OCI-LY7 (cell line): ENCODE results near the gene LRRC28. TPM values are rescaled to one million over a fixed set of nuclear protein-coding genes. Genes with fewer than 3 reads are reported as not detected.

ENCODE experiments used
- BruUV-seq: library from RNA; stranded (reverse); fragments of 400-500 nt; replicated peaks from 2 replicates; lab custom pipeline; 2021; lab: Mats Ljungman, UMichigan
- CTCF ChIA-PET: fragments of 300-600 bp; sonication (Branson Sonifier 250); formaldehyde crosslinking; loops from one replicate; lab custom pipeline; 2022; ENCODE audit warnings: antibody characterized with exemption; ENCODE audit not compliant: unreplicated experiment; lab: Charles Lee
- POLR2A ChIA-PET: fragments of 300-600 bp; sonication (Branson Sonifier 250); formaldehyde crosslinking; loops from one replicate; lab custom pipeline; 2022; ENCODE audit warnings: antibody characterized with exemption; lab: Charles Lee
- DNase-seq: peaks from one replicate; pipeline ENCODE4 v3.0.0-alpha.2; 2015; ENCODE audit warnings: low spot score
- H2AFZ ChIP-seq: fragments of 200-600 bp; sonication (generic), shearing (Covaris generic); 2 replicates; pipeline ENCODE4 v1.6.1; 2014; ENCODE audit warnings: mild to moderate bottlenecking, antibody characterized with exemption, low read length, moderate library complexity
- H3K27ac ChIP-seq: fragments of 200-600 bp; sonication (generic); 2 replicates; pipeline ENCODE4 v1.5.1; 2014; ENCODE audit warnings: mixed run types, low read depth, mild to moderate bottlenecking, moderate library complexity, low read length, inconsistent platforms; ENCODE audit not compliant: poor library complexity, severe bottlenecking
- H3K36me3 ChIP-seq: fragments of 200-600 bp; sonication (generic); 2 replicates; pipeline ENCODE4 v1.6.1; 2014; ENCODE audit warnings: mild to moderate bottlenecking, antibody characterized with exemption, low read length, moderate library complexity, mixed read lengths; ENCODE audit not compliant: insufficient read depth
- H3K4me1 ChIP-seq: fragments of 200-600 bp; sonication (generic); 2 replicates; pipeline ENCODE4 v1.5.1; 2014; ENCODE audit warnings: mild to moderate bottlenecking, low read length; ENCODE audit not compliant: insufficient read depth, poor library complexity, severe bottlenecking
- H3K4me2 ChIP-seq: fragments of 200-600 bp; sonication (generic); 2 replicates; pipeline ENCODE4 v1.6.1; 2014; ENCODE audit warnings: mild to moderate bottlenecking, low read length
- H3K4me3 ChIP-seq: fragments of 200-600 bp; sonication (generic); 2 replicates; pipeline ENCODE4 v1.5.1; 2014; ENCODE audit warnings: mild to moderate bottlenecking, low read depth, low read length; ENCODE audit not compliant: poor library complexity, severe bottlenecking
- H3K79me2 ChIP-seq: fragments of 200-600 bp; sonication (generic); 2 replicates; pipeline ENCODE4 v1.6.1; 2016; ENCODE audit warnings: low read depth, mild to moderate bottlenecking, low read length, moderate library complexity, mixed read lengths; ENCODE audit not compliant: insufficient read depth
- H3K9me2 ChIP-seq: fragments of 200-600 bp; sonication (generic); 2 replicates; pipeline ENCODE4 v1.6.1; 2016; ENCODE audit warnings: mild to moderate bottlenecking, low read length, mixed read lengths; ENCODE audit not compliant: insufficient read depth
- H3K9me3 ChIP-seq: fragments of 200-600 bp; sonication (generic); 2 replicates; pipeline ENCODE4 v1.6.1; 2014; ENCODE audit warnings: mild to moderate bottlenecking, mixed run types, low read length, mixed read lengths
- H4K20me1 ChIP-seq: fragments of 200-600 bp; sonication (generic); 2 replicates; pipeline ENCODE4 v1.6.1; 2014; ENCODE audit warnings: mild to moderate bottlenecking, antibody characterized with exemption, low read length, moderate library complexity, mixed read lengths; ENCODE audit not compliant: insufficient read depth
- CTCF ChIP-seq: fragments of 200-600 bp; sonication (generic); conservative IDR thresholded peaks from 2 replicates; pipeline ENCODE4 v1.5.1; 2014; ENCODE audit warnings: mild to moderate bottlenecking, antibody characterized with exemption, low read length, moderate library complexity, mixed read lengths
- EZH2phosphoT487 ChIP-seq: fragments of 200-600 bp; sonication (generic); IDR thresholded peaks from 2 replicates; pipeline ENCODE4 v1.6.1; 2018; ENCODE audit warnings: low read depth, borderline replicate concordance, mild to moderate bottlenecking, mixed run types, antibody characterized with exemption, low read length, moderate library complexity, mixed read lengths
- intact Hi-C: fragments of 100-400 bp; cut with micrococcal nuclease; formaldehyde crosslinking; loops from one replicate; pipeline ENCODE4 v1.10.0; 2022; ENCODE audit not compliant: unreplicated experiment
- total RNA-seq, 2 experiments: library from RNA; depleted of rRNA in 1 of 2; stranded (reverse); fragments of >200 nt in 1 of 2; shearing (Covaris generic) in 1 of 2; gene quantifications; 2 replicates each; pipeline ENCODE4 v1.2.3, GENCODE V29; 2014 to 2022

LRRC28 gene
- total RNA-seq, 2 experiments from 2014 or later = 25.7 to 30.2 TPM

DNA sequence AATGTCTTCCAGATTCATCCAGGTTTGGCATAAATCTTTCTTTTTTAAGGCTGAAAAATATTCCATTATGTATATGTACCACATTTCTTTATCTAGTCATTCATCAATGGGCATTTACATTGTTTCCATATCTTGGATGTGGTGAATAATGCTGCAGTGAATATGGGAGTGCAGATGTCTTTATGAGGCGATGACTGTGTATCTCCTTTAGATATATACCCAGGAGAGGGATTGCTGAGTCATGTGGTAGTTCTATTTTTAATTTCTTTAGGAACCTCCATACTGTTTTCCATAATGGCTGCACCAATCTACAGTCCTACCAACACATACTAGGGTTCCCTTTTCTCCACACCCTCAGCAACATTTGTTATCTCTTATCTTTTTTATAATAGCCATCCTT, 96.3 kb downstream of the LRRC28 start:
- no peaks in the 10 kb centered on the region for H3K36me3 ChIP-seq
- POLR2A ChIA-PET = interaction anchor here (0.7 kb wide), 1 partner anchor 15 kb away, joined by 3 read pairs; no protein-coding TSS in a partner anchor
- intact Hi-C loops = no loop called here
- no peaks in the 10 kb centered on the region for H3K4me1 ChIP-seq
- no peak overlapping the region for H3K4me3 ChIP-seq
- no peaks in the 10 kb centered on the region for H3K9me3 ChIP-seq
- no peak overlapping the region for H3K4me2 ChIP-seq
- DNase-seq = no peak
- BruUV-seq = no TSS peak
- no peaks in the 10 kb centered on the region for H3K9me2 ChIP-seq
- no peaks in the 10 kb centered on the region for H4K20me1 ChIP-seq
- no peak overlapping the region for H3K27ac ChIP-seq
- H2AFZ ChIP-seq = no peak overlapping the region
- H3K79me2 ChIP-seq = no peaks in the 10 kb centered on the region
- no peak for TF ChIP-seq CTCF
- TF ChIP-seq EZH2phosphoT487 = no peak
- CTCF ChIA-PET = no interaction called here

DNA sequence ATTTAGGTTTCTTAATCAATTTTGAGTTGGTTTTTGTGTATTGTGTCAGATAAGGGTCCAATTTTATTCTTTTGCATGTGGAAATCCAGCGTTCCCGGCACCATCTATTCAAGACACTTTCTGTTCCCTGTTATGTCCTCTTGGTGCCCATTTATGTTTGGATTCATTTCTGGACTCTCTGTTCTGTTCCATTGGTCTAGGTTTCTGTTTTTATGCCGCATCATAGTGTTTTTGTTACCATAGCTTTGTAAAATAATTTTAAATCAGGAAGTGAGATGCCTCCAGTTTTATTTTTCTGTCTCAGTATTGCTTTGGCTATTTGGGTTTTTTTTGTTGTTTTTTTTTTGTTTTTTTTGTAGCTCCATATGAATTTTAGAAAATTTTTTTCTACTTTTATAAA, 97.1 kb downstream of the LRRC28 start:
- Histone ChIP-seq H3K4me3 (no peak overlapping the region), H3K4me1 (no peaks in the 10 kb centered on the region), H2AFZ (no peak overlapping the region), H4K20me1 (no peaks in the 10 kb centered on the region), H3K36me3 (no peaks in the 10 kb centered on the region), H3K9me2 (no peaks in the 10 kb centered on the region), H3K79me2 (no peaks in the 10 kb centered on the region), H3K27ac (no peak overlapping the region), H3K4me2 (no peak overlapping the region), H3K9me3 (no peaks in the 10 kb centered on the region)
- intact Hi-C loops = no loop called here
- BruUV-seq = no TSS peak
- DNase-seq = no peak
- ChIA-PET CTCF (no interaction called here), POLR2A (interaction anchor here (0.7 kb wide), 3 partner anchors 14 to 356 kb away, joined by 3 read pairs; no protein-coding TSS in a partner anchor)
- no peak for TF ChIP-seq CTCF
- no peak for TF ChIP-seq EZH2phosphoT487

DNA sequence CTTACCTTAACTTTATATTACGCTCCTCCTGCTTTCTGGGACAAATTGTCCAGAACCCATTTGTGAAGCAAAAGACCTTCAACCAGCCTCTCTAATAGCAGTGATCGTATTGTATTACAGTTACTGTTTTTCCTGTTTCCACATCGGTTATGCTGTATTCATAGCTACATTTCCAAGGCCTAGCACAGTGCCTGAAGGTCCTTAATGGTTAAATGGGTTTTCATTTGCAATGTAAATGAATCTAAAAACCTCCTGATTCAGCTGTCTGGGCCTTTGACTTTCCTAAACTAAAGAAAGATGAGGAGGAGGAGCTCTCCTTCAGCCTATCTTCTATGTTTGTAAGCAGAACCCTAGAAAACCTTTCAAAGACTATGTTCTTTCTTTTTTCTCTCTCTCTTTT, 99.1 kb downstream of the LRRC28 start:
- Histone ChIP-seq H3K36me3 (no peaks in the 10 kb centered on the region), H3K79me2 (no peaks in the 10 kb centered on the region), H3K4me3 (no peak overlapping the region), H2AFZ (no peak overlapping the region), H4K20me1 (no peaks in the 10 kb centered on the region), H3K4me2 (no peak overlapping the region), H3K9me3 (no peaks in the 10 kb centered on the region), H3K9me2 (no peaks in the 10 kb centered on the region), H3K27ac (no peak overlapping the region), H3K4me1 (no peaks in the 10 kb centered on the region)
- no TSS peak for BruUV-seq
- intact Hi-C loops = no loop called here
- DNase-seq = no peak
- TF ChIP-seq CTCF = no peak
- no peak for TF ChIP-seq EZH2phosphoT487
- ChIA-PET CTCF (no interaction called here), POLR2A (interaction anchor here (0.6 to 1.1 kb wide), 2 partner anchors 16 to 129 kb away, joined by 4 to 6 read pairs; no protein-coding TSS in a partner anchor)
